VCaP (cell line): ENCODE measurements around the gene MGAT5.

Source experiments
- H3K27ac ChIP-seq: fragments of 450-650 bp; 2 replicates; pipeline ENCODE4 v1.5.1; 2017
- TF ChIP-seq, protein P1 (sequence below): fragments of 450-650 bp; conservative IDR thresholded peaks from 2 replicates; pipeline ENCODE4 v1.5.1; 2017; ENCODE audit warnings: mild to moderate bottlenecking, moderate library complexity

MGAT5 gene

DNA sequence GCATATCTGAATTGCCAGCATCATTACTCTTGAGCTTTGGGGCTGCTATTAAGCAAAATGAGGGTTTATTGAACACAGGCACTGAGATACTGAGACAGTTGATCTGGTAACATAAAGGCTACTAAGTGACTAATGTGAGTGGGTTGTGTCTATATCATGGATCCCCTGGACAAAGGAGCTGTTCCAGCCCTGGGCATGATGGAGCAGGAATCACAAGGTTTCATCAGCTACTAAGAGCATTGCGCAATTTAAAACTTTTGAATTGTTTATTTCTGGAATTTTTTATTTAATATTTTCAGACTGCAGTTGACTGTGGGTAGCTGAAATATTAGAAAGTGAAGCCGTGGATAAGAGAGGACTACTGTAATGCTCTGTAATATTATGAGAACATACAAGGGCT, 73.5 kb downstream of the MGAT5 start:
- H3K27ac ChIP-seq: no peak overlapping the region

DNA sequence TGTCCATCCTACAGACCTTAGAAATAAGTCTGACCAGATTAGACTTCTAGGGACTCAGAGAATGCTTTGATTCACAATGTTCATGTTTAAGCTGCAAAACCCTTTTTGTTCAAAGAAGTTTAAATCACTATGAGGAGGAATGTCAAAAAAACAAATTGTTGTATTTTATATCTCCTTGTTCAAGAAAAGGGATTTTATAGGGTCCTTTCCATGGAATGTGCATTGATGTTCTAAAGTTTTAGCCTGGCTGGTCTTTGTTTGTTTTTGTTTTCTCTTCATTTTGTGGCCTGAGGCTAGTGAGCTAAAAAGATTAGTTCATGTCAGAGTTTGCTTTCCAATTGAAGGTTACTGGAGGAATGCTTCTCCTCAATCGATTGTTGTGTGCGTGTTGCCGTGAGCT, 77.2 kb downstream of the MGAT5 start:
- TF ChIP-seq, protein P1, sequence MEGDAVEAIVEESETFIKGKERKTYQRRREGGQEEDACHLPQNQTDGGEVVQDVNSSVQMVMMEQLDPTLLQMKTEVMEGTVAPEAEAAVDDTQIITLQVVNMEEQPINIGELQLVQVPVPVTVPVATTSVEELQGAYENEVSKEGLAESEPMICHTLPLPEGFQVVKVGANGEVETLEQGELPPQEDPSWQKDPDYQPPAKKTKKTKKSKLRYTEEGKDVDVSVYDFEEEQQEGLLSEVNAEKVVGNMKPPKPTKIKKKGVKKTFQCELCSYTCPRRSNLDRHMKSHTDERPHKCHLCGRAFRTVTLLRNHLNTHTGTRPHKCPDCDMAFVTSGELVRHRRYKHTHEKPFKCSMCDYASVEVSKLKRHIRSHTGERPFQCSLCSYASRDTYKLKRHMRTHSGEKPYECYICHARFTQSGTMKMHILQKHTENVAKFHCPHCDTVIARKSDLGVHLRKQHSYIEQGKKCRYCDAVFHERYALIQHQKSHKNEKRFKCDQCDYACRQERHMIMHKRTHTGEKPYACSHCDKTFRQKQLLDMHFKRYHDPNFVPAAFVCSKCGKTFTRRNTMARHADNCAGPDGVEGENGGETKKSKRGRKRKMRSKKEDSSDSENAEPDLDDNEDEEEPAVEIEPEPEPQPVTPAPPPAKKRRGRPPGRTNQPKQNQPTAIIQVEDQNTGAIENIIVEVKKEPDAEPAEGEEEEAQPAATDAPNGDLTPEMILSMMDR: no peak
- H3K27ac ChIP-seq: no peak overlapping the region

More for the DNA sequence above, 73.5 kb downstream of the MGAT5 start:
- TF ChIP-seq, protein P1: no peak

DNA sequence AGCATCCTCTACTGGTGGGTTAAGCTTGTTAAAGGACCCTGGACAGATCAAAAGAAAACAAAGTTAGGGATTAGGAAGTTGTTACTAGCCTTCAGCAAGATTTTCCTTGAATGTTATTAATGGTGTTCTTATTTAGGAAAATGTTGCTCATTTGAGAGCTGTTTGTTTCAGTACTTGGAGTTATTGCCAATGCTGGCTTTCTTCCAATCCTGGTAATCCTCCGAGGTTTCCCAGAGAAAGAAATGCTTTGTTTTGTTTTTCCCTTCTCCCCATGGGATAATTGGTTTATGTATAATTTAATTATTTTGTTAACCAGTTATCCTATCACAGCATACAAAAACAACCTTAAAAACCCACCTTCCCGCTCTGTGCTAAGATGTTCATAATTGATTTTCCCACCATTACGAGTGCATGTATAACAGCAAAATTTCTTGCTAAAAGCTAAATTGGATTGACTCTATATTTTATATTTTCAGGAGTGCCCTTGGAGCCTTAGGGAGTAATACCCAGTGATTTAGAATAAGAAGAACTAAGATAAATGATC, 79.8 kb downstream of the MGAT5 start:
- no peak overlapping the region for H3K27ac ChIP-seq
- TF ChIP-seq, protein P1: no peak

DNA sequence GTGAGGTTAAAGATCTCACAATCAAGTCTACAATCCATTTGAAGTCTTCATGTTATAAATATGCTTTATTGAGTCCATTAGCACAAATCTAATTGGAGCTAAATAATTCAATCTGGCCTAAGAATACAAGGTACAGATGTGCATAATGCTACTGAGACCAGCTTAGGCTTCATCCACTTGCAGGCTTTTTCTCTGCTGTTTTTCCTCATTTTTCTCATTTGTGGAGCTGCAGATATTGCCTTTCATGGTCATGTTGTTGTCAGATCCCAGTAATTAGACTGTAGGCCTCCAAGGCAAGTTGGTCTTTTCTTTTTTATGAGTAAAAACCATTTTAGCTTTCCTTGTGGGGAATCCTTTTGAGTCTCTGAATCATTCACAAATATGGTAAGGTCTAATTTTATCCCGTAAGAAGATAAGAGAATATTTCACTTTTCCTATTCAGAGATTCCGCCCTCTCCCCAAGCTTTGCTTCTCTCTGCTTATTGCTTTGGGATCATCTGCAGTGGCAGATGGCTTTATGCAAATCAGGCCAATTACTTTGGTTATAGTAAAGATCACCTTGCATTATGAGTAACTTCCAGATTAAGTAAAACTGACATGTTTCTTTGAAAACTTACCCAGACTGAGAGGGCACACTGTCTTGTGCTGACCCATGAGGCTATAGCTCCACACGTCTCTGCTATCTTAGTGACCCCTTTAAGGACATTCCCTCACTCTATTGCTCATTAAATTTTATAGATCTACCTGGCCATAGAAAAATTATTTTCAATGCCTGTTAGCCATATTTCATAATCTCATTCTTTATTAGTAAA, 80.9 kb downstream of the MGAT5 start:
- TF ChIP-seq, protein P1: no peak
- H3K27ac ChIP-seq: no peak overlapping the region

DNA sequence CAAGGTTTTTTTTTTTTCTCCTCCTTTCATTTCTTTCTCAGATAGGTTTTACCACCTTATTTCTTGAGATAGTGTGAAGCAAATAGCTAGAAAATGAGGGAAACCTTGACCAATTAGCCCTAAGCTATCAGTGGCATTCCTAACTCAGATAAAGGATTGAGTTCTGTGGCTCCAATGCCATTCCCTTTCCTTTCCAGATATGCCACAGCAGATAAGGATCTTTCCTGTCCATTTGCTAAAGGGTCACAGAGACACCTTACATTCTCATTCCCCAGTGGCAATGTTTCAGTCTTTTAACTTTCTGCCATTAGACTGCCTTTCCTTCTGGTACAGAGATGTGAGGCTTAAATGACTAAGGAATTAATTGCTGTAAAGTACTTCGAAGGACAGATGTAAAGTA, 81.7 kb downstream of the MGAT5 start:
- no peak overlapping the region for H3K27ac ChIP-seq
- TF ChIP-seq, protein P1: no peak

DNA sequence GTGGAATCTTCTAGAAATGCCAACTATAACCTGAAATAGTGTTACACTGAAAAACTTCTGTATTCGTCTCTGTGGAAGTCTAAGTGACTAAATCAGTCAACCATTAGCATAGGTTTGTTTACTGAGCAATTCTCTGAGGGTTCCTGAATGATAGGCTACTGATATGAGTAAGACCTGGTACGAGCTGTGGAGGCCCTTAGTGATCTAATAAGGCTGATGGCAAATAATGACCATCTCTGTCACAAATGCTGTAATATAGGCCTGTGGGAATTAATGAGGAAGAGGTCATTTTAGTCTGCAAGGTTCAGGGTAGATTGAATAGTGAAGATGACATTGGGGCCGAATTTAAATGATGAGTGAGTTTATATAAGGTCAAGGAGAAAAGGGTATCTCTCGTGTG, 82.5 kb downstream of the MGAT5 start:
- TF ChIP-seq, protein P1: no peak
- H3K27ac ChIP-seq: no peak overlapping the region

DNA sequence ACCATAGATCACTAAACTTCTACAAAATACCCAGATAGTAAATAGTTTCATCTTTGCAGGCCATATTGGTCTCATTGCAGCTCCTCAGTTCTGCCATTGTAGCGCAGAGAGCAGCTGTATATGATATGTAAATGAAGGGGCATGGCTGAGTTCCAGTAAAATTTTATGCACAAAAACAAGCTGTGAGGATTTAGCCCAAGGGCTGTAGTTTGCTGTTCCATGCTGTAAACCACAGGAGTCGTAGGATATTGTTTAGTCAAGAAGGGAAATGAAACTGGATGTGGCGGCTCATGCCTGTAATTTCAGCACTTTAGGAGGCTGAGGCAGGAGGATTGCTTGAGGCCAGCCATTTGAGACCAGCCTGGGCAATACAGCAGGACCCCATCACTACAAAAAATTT, 83.0 kb downstream of the MGAT5 start:
- H3K27ac ChIP-seq: no peak overlapping the region
- TF ChIP-seq, protein P1: no peak
